Upper lobe of left lung (tissue), 4 donors: Measurements from ENCODE around the gene DCDC2.

Source experiments
- CTCF ChIP-seq, 6 experiments: fragments of 450-650 bp in 4 of 6; fragments of 200-600 bp in 2 of 6; sonication (generic) in 2 of 6; IDR thresholded peaks; one replicate each; pipeline ENCODE4 v1.5.1; 2016 to 2019; ENCODE audit warnings: antibody characterized with exemption in 6 of 6
- EP300 ChIP-seq, 4 donors: sonication (generic); formaldehyde crosslinking; IDR thresholded peaks; one replicate each; pipeline ENCODE4 v1.5.1; 2017; ENCODE audit warnings: antibody characterized with exemption in 4 of 4, control low read depth in 2 of 4
- POLR2A ChIP-seq, 4 donors: fragments of 450-650 bp; IDR thresholded peaks; one replicate each; pipeline ENCODE4 v1.5.1; 2016 to 2017; ENCODE audit warnings: antibody characterized with exemption in 4 of 4, mild to moderate bottlenecking in 2 of 4

GRCh38 chr6:24396824-24397223, 39.0 kb upstream of the DCDC2 start:
- TF ChIP-seq POLR2A (IDR thresholded peaks at IDR 0.05) (no peak), CTCF (IDR thresholded peaks at IDR 0.05) (no peak), EP300 (IDR thresholded peaks at IDR 0.05) (no peak)
